Measurements from ENCODE around the gene GALNTL6. TPM values are rescaled to one million over a fixed set of nuclear protein-coding genes. Genes with fewer than 3 reads are reported as not detected.

Gene GALNTL6
- total RNA-seq, 2 donors from 2014 or later = 0.08 TPM; not detected in 1

DNA sequence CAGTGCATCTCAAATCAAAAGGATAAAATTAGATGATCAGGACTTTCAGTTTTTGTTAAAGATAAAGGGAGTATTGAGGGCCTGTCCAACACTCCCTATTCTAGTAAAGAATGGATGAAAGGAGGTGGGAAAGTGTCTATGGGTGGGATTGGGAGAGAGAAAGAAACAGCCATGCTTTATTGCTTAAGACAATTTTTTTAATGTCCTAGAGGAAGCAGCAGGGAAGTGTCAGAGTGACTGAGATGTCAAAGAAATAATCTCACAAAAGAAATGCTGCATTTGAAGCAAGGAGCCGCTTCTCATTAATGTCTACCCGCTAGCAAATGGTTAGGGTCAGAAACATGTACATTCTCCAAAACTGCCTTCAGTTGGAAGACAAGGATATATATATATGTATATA is 1238.0 kb downstream of the GALNTL6 start:
- no peak overlapping the region for H3K27ac ChIP-seq
- TF ChIP-seq, protein P1, sequence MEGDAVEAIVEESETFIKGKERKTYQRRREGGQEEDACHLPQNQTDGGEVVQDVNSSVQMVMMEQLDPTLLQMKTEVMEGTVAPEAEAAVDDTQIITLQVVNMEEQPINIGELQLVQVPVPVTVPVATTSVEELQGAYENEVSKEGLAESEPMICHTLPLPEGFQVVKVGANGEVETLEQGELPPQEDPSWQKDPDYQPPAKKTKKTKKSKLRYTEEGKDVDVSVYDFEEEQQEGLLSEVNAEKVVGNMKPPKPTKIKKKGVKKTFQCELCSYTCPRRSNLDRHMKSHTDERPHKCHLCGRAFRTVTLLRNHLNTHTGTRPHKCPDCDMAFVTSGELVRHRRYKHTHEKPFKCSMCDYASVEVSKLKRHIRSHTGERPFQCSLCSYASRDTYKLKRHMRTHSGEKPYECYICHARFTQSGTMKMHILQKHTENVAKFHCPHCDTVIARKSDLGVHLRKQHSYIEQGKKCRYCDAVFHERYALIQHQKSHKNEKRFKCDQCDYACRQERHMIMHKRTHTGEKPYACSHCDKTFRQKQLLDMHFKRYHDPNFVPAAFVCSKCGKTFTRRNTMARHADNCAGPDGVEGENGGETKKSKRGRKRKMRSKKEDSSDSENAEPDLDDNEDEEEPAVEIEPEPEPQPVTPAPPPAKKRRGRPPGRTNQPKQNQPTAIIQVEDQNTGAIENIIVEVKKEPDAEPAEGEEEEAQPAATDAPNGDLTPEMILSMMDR (IDR thresholded peaks at IDR 0.05) = no peak

DNA sequence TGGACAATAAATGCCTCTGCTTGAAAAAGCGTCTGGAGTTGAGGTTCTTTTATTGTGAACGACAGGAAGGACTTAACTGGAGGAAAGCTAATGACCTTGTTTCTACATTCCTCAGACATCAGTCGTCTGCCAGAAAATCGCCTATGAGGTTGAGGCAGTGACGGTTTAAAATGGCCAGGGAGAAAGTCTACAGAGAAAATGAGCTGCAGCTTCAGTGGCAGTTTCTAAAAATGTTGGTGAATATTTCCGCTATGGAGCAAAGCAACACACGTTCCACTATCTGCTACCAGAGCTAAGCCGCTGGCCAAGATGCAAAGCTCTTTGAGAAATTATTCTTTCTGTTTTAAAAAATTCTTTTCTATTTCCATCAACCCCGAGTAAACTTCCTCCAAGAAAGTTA is 1238.5 kb downstream of the GALNTL6 start:
- Histone ChIP-seq H3K4me1 (no peaks in the 10 kb centered on the region), H3K27me3 (no peaks in the 10 kb centered on the region), H3K36me3 (no peaks in the 10 kb centered on the region), H3K27ac (peak overlapping the region in 1 of 2 donors; percentile 13), H3K9me3 (no peaks in the 10 kb centered on the region), H3K4me3 (peak overlapping the region in 1 of 2 donors; percentile 19)
- TF ChIP-seq, protein P1 (IDR thresholded peaks at IDR 0.05) = no peak
- DNase-seq (ENCODE audit: low spot score) = no peak

More for the DNA sequence above, 1238.0 kb downstream of the GALNTL6 start:
- no peaks in the 10 kb centered on the region for H3K36me3 ChIP-seq
- DNase-seq (ENCODE audit: low spot score) = no peak
- no peaks in the 10 kb centered on the region for H3K27me3 ChIP-seq
- no peaks in the 10 kb centered on the region for H3K4me1 ChIP-seq
- H3K4me3 ChIP-seq = no peak overlapping the region
- no peaks in the 10 kb centered on the region for H3K9me3 ChIP-seq

DNA sequence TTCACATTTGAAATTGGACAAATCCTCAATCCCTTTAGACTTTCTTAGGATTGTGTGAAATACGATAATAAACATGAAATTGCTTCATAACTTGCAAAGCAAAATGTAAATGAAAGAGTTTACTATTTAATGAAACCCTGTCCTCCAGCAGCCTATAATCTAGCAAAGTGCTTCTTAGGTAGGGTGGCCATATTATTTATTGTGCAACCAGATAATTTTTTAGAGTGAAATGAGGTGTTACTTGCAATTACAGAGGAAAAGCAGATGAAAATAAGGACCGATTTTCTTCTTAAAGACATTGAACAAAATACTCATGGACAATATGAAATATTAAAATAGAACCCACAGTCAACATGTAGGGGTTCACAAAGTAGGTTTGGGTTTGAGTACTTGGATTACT is 1239.2 kb downstream of the GALNTL6 start:
- H3K27ac ChIP-seq = no peak overlapping the region

DNA sequence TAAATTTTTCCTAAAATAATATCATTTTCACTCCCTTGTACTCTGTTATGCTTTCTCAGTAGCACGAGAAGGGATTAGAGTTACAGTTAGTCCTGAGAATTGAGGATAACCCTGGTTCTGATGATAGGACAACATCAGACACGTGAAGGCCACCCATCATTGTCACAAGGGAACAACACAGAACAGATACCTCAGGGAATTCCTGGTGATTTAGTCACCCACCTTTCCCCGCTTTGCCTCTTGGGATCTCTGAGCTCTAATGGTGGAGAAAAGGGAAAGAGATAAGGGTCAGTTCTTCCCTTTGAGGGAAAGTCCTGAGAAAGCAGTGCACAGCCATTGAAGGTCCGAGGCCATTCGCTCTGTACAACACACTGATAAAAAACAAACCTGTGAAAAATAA is 1243.1 kb downstream of the GALNTL6 start:
- no peaks in the 10 kb centered on the region for H3K27me3 ChIP-seq
- no peaks in the 10 kb centered on the region for H3K9me3 ChIP-seq
- no peak overlapping the region for H3K4me3 ChIP-seq
- no peak overlapping the region for H3K27ac ChIP-seq
- no peaks in the 10 kb centered on the region for H3K4me1 ChIP-seq
- TF ChIP-seq, protein P1 (IDR thresholded peaks at IDR 0.05) = no peak
- no peak for DNase-seq (ENCODE audit: low spot score)
- no peaks in the 10 kb centered on the region for H3K36me3 ChIP-seq

More for the DNA sequence above, 1239.2 kb downstream of the GALNTL6 start:
- Histone ChIP-seq H3K36me3 (no peaks in the 10 kb centered on the region), H3K4me1 (no peaks in the 10 kb centered on the region), H3K9me3 (no peaks in the 10 kb centered on the region), H3K27me3 (no peaks in the 10 kb centered on the region), H3K4me3 (no peak overlapping the region)
- DNase-seq (ENCODE audit: low spot score) = no peak
- TF ChIP-seq, protein P1 (IDR thresholded peaks at IDR 0.05) = no peak

DNA sequence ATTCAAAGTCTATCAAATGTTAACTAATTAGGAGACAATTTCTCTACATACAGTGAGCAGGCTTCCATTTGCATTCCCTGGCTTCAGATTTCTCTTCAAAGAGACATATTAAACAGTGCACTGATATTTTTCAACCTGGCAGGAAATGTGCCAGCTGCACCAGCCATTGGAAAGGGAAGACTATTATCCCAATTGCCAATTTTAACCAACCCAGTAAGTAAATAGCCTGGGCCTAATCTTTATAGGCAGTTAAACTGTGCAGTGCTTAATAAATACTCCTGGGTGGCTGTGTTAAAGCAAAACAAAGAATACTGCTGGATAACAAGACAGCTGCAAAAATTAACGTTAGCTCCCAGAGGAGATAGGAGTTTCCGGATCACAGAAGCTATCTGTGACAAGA is 1243.5 kb downstream of the GALNTL6 start:
- DNase-seq (ENCODE audit: low spot score) = no peak
- Histone ChIP-seq H3K9me3 (no peaks in the 10 kb centered on the region), H3K36me3 (no peaks in the 10 kb centered on the region), H3K27me3 (no peaks in the 10 kb centered on the region), H3K27ac (peak overlapping the region in 1 of 2 donors; percentile 16), H3K4me3 (no peak overlapping the region), H3K4me1 (no peaks in the 10 kb centered on the region)
- TF ChIP-seq, protein P1 (IDR thresholded peaks at IDR 0.05) = no peak

DNA sequence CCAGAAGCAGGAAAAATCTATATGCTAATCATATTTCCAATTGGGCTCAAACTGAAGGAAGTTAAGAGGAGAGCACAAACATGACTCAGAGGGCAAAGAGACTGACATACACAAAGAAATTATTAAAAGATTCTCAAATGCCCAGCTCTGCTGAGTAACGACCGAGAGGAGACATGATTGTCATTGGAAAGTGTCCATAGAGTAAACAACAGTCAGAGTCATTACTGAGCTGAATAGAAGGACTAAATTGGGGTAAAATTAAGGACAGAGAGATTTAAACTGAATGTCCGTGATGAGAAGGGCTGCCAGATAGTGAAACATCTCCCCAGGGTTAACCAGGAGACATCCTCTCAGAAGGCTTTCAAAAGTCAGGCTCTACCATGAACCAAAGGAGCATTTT is 1244.2 kb downstream of the GALNTL6 start:
- Histone ChIP-seq H3K9me3 (no peaks in the 10 kb centered on the region), H3K27me3 (no peaks in the 10 kb centered on the region), H3K4me1 (no peaks in the 10 kb centered on the region), H3K4me3 (no peak overlapping the region), H3K27ac (peak overlapping the region in 1 of 2 donors; percentile 31), H3K36me3 (no peaks in the 10 kb centered on the region)
- no peak for DNase-seq (ENCODE audit: low spot score)
- TF ChIP-seq, protein P1 (IDR thresholded peaks at IDR 0.05) = no peak
